Upper lobe of left lung (tissue), 6 donors: ENCODE measurements around the gene SPDEF. TPM values are rescaled to one million over a fixed set of nuclear protein-coding genes. Genes with fewer than 3 reads are reported as not detected.

ENCODE experiments used
- ATAC-seq, 2 donors: fragments of 200-7000 bp; cut with Tn5 transposase; one replicate each; pipeline ENCODE4 v1.9.1; 2022; ENCODE audit warnings: mild to moderate bottlenecking in 2 of 2, moderate library complexity in 2 of 2; ENCODE audit not compliant: low FRiP score in 2 of 2
- DNase-seq, 2 donors: peaks; one replicate each; pipeline ENCODE4 v3.0.0-alpha.2; 2019 to 2020
- H3K27ac ChIP-seq, 4 donors: fragments of 200-600 bp; sonication (generic); one replicate each; pipeline ENCODE4 v1.5.1; 2016 to 2019
- H3K27me3 ChIP-seq, 4 donors: fragments of 200-600 bp; sonication (generic); one replicate each; pipeline ENCODE4 v1.5.1; 2017 to 2019
- H3K36me3 ChIP-seq, 4 donors: fragments of 200-600 bp; sonication (generic); one replicate each; pipeline ENCODE4 v1.5.1; 2016 to 2019
- H3K4me1 ChIP-seq, 4 donors: fragments of 200-600 bp; sonication (generic); one replicate each; pipeline ENCODE4 v1.5.1; 2018 to 2019
- H3K4me3 ChIP-seq, 4 donors: fragments of 200-600 bp; sonication (generic); one replicate each; pipeline ENCODE4 v1.5.1; 2017 to 2019; ENCODE audit warnings: mild to moderate bottlenecking in 2 of 4, moderate library complexity in 1 of 4
- H3K9me3 ChIP-seq, 4 donors: fragments of 200-600 bp; sonication (generic); one replicate each; pipeline ENCODE4 v1.5.1; 2018 to 2019
- CTCF ChIP-seq, 6 experiments: fragments of 450-650 bp in 4 of 6; fragments of 200-600 bp in 2 of 6; sonication (generic) in 2 of 6; IDR thresholded peaks; one replicate each; pipeline ENCODE4 v1.5.1; 2016 to 2019; ENCODE audit warnings: antibody characterized with exemption in 6 of 6
- EP300 ChIP-seq, 4 donors: sonication (generic); formaldehyde crosslinking; IDR thresholded peaks; one replicate each; pipeline ENCODE4 v1.5.1; 2017; ENCODE audit warnings: antibody characterized with exemption in 4 of 4, control low read depth in 2 of 4
- POLR2A ChIP-seq, 4 donors: fragments of 450-650 bp; IDR thresholded peaks; one replicate each; pipeline ENCODE4 v1.5.1; 2016 to 2017; ENCODE audit warnings: antibody characterized with exemption in 4 of 4, mild to moderate bottlenecking in 2 of 4
- POLR2AphosphoS5 ChIP-seq, 2 donors: sonication (generic); formaldehyde crosslinking; IDR thresholded peaks; one replicate each; pipeline ENCODE4 v1.5.1; 2017; ENCODE audit warnings: antibody characterized with exemption in 2 of 2
- WGBS, 2 donors: methylation state at CpG; one replicate each; pipeline ENCODE4 v1.1.5; 2017 to 2018; 5-methylcytosine and 5-hydroxymethylcytosine counted together
- total RNA-seq, 6 donors: library from RNA; depleted of rRNA in 4 of 6; stranded (reverse); fragments of >200 nt in 4 of 6; gene quantifications; one replicate each; pipeline versions ENCODE4 v1.1.0 to v1.2.1, GENCODE V29; 2016 to 2021
- donor health status: DM: no; HTN: no; CAD: no; lungs with moderate emphysema.
- donor health status: DM: no; HTN: yes; CAD: no; lungs with severe emphysema.

The SPDEF gene
- total RNA-seq, 6 donors from 2014 or later: 0.61 to 5.2 (median 3.8) TPM

DNA sequence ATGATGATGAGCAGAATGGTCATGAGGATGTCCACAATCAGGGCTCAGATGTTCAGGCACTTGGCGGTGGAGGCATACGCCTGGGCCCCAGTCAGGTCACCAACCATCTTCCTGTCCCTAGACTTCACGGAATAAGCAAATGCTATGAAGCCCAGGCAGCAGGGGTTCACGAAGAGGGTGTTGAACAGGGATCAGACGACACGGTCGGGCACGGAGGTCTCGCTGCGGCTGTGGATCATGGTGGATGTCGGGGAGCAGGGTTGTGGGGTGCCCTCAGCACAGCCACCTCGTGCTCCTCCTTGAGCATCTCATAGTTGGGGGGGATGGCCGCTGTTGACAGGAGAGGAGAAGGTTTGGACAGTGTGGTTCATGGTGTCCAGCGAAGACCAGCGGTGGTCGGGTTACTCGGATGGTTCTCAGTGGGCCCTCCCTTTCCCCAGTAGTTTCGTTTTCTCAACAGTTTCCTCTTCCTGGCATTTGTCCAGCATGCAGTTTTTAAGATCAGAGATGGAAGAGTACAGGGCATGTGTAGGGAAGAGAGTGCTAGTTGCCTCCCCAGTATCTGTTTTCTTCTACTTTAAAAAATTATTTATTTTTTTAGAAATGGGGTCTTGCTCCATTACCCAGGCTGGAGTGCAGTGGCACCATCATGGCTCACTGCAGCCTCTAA, 20.3 kb upstream of the SPDEF start:
- Histone ChIP-seq H3K4me1 (no peaks in the 10 kb centered on the region), H3K36me3 (no peaks in the 10 kb centered on the region), H3K27me3 (no peaks in the 10 kb centered on the region), H3K4me3 (no peak overlapping the region), H3K27ac (no peak overlapping the region), H3K9me3 (no peaks in the 10 kb centered on the region)
- TF ChIP-seq POLR2A (IDR thresholded peaks at IDR 0.05) (no peak), EP300 (IDR thresholded peaks at IDR 0.05) (no peak), CTCF (IDR thresholded peaks at IDR 0.05) (no peak), POLR2AphosphoS5 (IDR thresholded peaks at IDR 0.05) (no peak)
- ATAC-seq (no peak), DNase-seq (no peak)
- WGBS, 2 donors: 76 to 82% methylated on average over 17 to 18 of the region's 18 CpGs

GRCh38 chr6:34575326-34575725, 19.2 kb upstream of the SPDEF start:
- no peak overlapping the region for H3K4me3 ChIP-seq
- no peaks in the 10 kb centered on the region for H3K27me3 ChIP-seq
- H3K36me3 ChIP-seq: no peaks in the 10 kb centered on the region
- no peak for DNase-seq
- WGBS, 2 donors: 90% methylated on average over 3 of the region's 3 CpGs; no CpG with 5 or more reads in 1 of the 2 donors
- H3K27ac ChIP-seq: no peak overlapping the region
- no peak for ATAC-seq
- TF ChIP-seq EP300 (IDR thresholded peaks at IDR 0.05): no peak
- no peak for TF ChIP-seq POLR2AphosphoS5 (IDR thresholded peaks at IDR 0.05)
- TF ChIP-seq POLR2A (IDR thresholded peaks at IDR 0.05): no peak
- no peak for TF ChIP-seq CTCF (IDR thresholded peaks at IDR 0.05)
- H3K9me3 ChIP-seq: no peaks in the 10 kb centered on the region
- no peaks in the 10 kb centered on the region for H3K4me1 ChIP-seq

- Histone ChIP-seq H3K27ac (no peak overlapping the region), H3K4me1 (no peaks in the 10 kb centered on the region), H3K36me3 (no peaks in the 10 kb centered on the region), H3K4me3 (no peak overlapping the region), H3K9me3 (no peaks in the 10 kb centered on the region), H3K27me3 (no peaks in the 10 kb centered on the region)
- DNase-seq: no peak
- ATAC-seq: no peak
- WGBS, 2 donors: 79 to 89% methylated on average over 2 to 10 of the region's 10 CpGs
- TF ChIP-seq CTCF (IDR thresholded peaks at IDR 0.05) (no peak), POLR2AphosphoS5 (IDR thresholded peaks at IDR 0.05) (no peak), POLR2A (IDR thresholded peaks at IDR 0.05) (no peak)
Measured at GRCh38 chr6:34574647-34575293, 18.6 kb upstream of the SPDEF start.

DNA sequence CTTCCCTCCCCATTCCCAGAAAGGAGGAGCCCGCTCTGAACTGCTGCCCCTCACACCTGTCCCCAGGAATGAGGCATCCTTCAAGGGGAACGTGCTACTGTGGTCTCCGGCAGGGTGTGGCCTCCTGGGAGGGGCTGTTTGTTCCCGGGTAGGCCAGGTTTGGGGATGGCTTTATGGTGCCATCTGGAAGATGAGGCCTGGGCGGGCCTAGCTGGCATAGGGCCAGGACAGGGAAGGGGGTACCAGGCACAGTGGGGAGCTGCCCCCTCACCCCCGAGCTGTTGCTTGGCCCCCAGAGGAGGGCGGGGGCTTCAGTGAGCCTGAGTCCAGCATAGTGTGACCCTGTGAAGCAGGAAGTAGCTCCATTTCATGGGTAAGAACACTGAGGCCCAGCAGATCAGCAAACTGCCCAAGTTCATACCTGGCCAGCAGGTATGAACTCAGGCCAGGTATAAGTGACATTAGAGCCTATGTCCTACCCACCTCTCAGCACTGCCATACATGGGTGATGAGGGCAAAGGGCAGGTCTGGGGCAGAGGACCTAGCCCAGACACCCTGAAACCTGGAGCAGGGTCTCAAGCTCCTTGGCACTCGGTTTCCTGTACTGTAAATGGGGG, 17.5 kb upstream of the SPDEF start:
- no peak overlapping the region for H3K27ac ChIP-seq
- H3K9me3 ChIP-seq: no peaks in the 10 kb centered on the region
- no peaks in the 10 kb centered on the region for H3K36me3 ChIP-seq
- TF ChIP-seq POLR2AphosphoS5 (IDR thresholded peaks at IDR 0.05) (no peak), EP300 (IDR thresholded peaks at IDR 0.05) (no peak), POLR2A (IDR thresholded peaks at IDR 0.05) (no peak), CTCF (IDR thresholded peaks at IDR 0.05) (no peak)
- no peaks in the 10 kb centered on the region for H3K4me1 ChIP-seq
- H3K4me3 ChIP-seq: no peak overlapping the region
- H3K27me3 ChIP-seq: no peaks in the 10 kb centered on the region
- DNase-seq (no peak), ATAC-seq (no peak)
- 70 to 73% methylated on average over 7 to 8 of the region's 8 CpGs for WGBS, 2 donors
